SK-N-SH (cell line): ENCODE results near the gene CLK1. TPM values are rescaled to one million over a fixed set of nuclear protein-coding genes. Genes with fewer than 3 reads are reported as not detected.

Experiments used
- CTCF ChIA-PET: fragments of 300-600, 350-600 bp; formaldehyde crosslinking; extraction: SDS; loops from one replicate; lab custom pipeline; 2021; lab: Yijun Ruan, JAX
- POLR2A ChIA-PET: fragments of 350-600 bp; sonication (Branson Sonifier 250); formaldehyde crosslinking; extraction: SDS; loops from one replicate; lab custom pipeline; 2020; ENCODE audit warnings: antibody characterized with exemption, inconsistent platforms; lab: Yijun Ruan, JAX
- DNase-seq: peaks from one replicate; pipeline ENCODE4 v3.0.0; 2012
- H2AFZ ChIP-seq: fragments of 200-600 bp; sonication (generic); 2 replicates; pipeline ENCODE4 v1.8.1; 2016; ENCODE audit warnings: antibody characterized with exemption, mild to moderate bottlenecking, low read depth
- H3F3A ChIP-seq: fragments of 200-600 bp; sonication (generic); replicated peaks from 2 replicates; pipeline ENCODE3; 2016; ENCODE audit warnings: antibody characterized with exemption, mild to moderate bottlenecking; ENCODE audit not compliant: insufficient read depth
- H3K27ac ChIP-seq, 2 experiments: fragments of 200-500 bp in 1 of 2; fragments of 200-600 bp in 1 of 2; sonication (Bioruptor generic) in 1 of 2; sonication (generic), shearing (Covaris generic) in 1 of 2; 2 replicates each; pipeline versions ENCODE4 v1.5.1 to v1.6.1; 2014 to 2016; ENCODE audit warnings: low read depth in 2 of 2, inconsistent platforms in 1 of 2, low read length in 1 of 2, mild to moderate bottlenecking in 1 of 2, mixed read lengths in 1 of 2
- H3K27me3 ChIP-seq: fragments of 200-600 bp; sonication (generic), shearing (Covaris generic); 2 replicates; pipeline ENCODE4 v1.6.1; 2016; ENCODE audit warnings: mixed run types; ENCODE audit not compliant: insufficient read depth
- H3K36me3 ChIP-seq, 2 experiments: fragments of 200-500 bp in 1 of 2; fragments of 200-600 bp in 1 of 2; sonication (Bioruptor generic) in 1 of 2; sonication (generic) in 1 of 2; replicated peaks in 1 of 2; 2 replicates each; pipeline versions ENCODE3 to v1.5.1; 2014 to 2016; ENCODE audit warnings: low read length in 1 of 2, mild to moderate bottlenecking in 1 of 2; ENCODE audit not compliant: insufficient read depth in 2 of 2, control insufficient read depth in 1 of 2
- H3K4me1 ChIP-seq, 2 experiments: fragments of 200-500 bp in 1 of 2; fragments of 200-600 bp in 1 of 2; sonication (Bioruptor generic) in 1 of 2; sonication (generic), shearing (Covaris generic) in 1 of 2; 2 replicates each; pipeline versions ENCODE4 v1.5.1 to v1.6.1; 2014 to 2016; ENCODE audit warnings: low read depth in 1 of 2, low read length in 1 of 2, mixed run types in 1 of 2; ENCODE audit not compliant: insufficient read depth in 2 of 2, control insufficient read depth in 1 of 2
- H3K4me2 ChIP-seq: fragments of 200-600 bp; sonication (generic), shearing (Covaris generic); 2 replicates; pipeline ENCODE4 v1.6.1; 2017; ENCODE audit warnings: mixed run types
- H3K4me3 ChIP-seq, 2 experiments: fragments of 200-500 bp in 1 of 2; fragments of 200-600 bp in 1 of 2; sonication (Bioruptor generic) in 1 of 2; sonication (generic), shearing (Covaris generic) in 1 of 2; 2 replicates each; pipeline versions ENCODE4 v1.5.1 to v1.8.1; 2014 to 2016; ENCODE audit warnings: low read depth in 2 of 2, inconsistent platforms in 1 of 2, low read length in 1 of 2, mild to moderate bottlenecking in 1 of 2, mixed read lengths in 1 of 2, moderate library complexity in 1 of 2
- H3K79me2 ChIP-seq: fragments of 200-600 bp; sonication (generic); 2 replicates; pipeline ENCODE4 v1.8.1; 2017; ENCODE audit warnings: mild to moderate bottlenecking; ENCODE audit not compliant: insufficient read depth
- H3K9ac ChIP-seq: fragments of 200-600 bp; sonication (generic); 2 replicates; pipeline ENCODE4 v1.6.1; 2017; ENCODE audit warnings: mixed run types
- H3K9me2 ChIP-seq: fragments of 200-600 bp; sonication (generic); 2 replicates; pipeline ENCODE4 v1.6.1; 2017; ENCODE audit warnings: mixed run types
- H3K9me3 ChIP-seq: fragments of 200-600 bp; sonication (generic); 2 replicates; pipeline ENCODE4 v1.6.1; 2017; ENCODE audit warnings: mixed run types, mild to moderate bottlenecking, moderate library complexity
- H4K20me1 ChIP-seq: fragments of 200-600 bp; sonication (generic); 2 replicates; pipeline ENCODE4 v1.6.1; 2017; ENCODE audit warnings: mild to moderate bottlenecking, mixed run types; ENCODE audit not compliant: insufficient read depth
- CHD2 ChIP-seq: fragments of 150-350 bp; IDR thresholded peaks from 2 replicates; pipeline ENCODE4 v1.6.1; 2018; ENCODE audit warnings: low read length; ENCODE audit not compliant: partially characterized antibody
- CTCF ChIP-seq: fragments of 200-600 bp; sonication (generic); IDR thresholded peaks from 2 replicates; pipeline ENCODE4 v1.6.1; 2017; ENCODE audit warnings: antibody characterized with exemption, mild to moderate bottlenecking, moderate library complexity
- ELF1 ChIP-seq: IDR thresholded peaks from 2 replicates; pipeline ENCODE4 v1.4.0; 2012
- FOXJ3 ChIP-seq: sonication (generic); formaldehyde crosslinking; IDR thresholded peaks from 2 replicates; pipeline ENCODE4 v1.5.1; 2020; ENCODE audit warnings: mild to moderate bottlenecking, missing genetic modification reagents
- FOXM1 ChIP-seq: IDR thresholded peaks from 2 replicates; pipeline ENCODE4 v1.4.0; 2012; ENCODE audit warnings: low read depth, mild to moderate bottlenecking
- GABPA ChIP-seq: IDR thresholded peaks from 2 replicates; pipeline ENCODE4 v1.4.0; 2012; ENCODE audit warnings: low read depth, mild to moderate bottlenecking
- IRF3 ChIP-seq: fragments of 150-350 bp; IDR thresholded peaks from 2 replicates; pipeline ENCODE4 v1.6.1; 2016; ENCODE audit warnings: mild to moderate bottlenecking, low read depth, low read length
- JUND ChIP-seq: IDR thresholded peaks from 2 replicates; pipeline ENCODE4 v1.4.0; 2012
- MAX ChIP-seq: IDR thresholded peaks from 2 replicates; pipeline ENCODE4 v1.4.0; 2012; ENCODE audit warnings: low read depth
- MEF2A ChIP-seq: IDR thresholded peaks from 2 replicates; pipeline ENCODE4 v1.4.0; 2012; ENCODE audit warnings: low read depth, borderline replicate concordance
- MXI1 ChIP-seq: IDR thresholded peaks from 2 replicates; pipeline ENCODE4 v1.6.1; 2012; ENCODE audit warnings: mild to moderate bottlenecking, low read depth, low read length, improper control_type of control experiment
- NFIC ChIP-seq: IDR thresholded peaks from 2 replicates; pipeline ENCODE4 v1.4.0; 2012; ENCODE audit warnings: borderline replicate concordance
- POLR2AphosphoS5 ChIP-seq: IDR thresholded peaks from 2 replicates; pipeline ENCODE4 v1.6.1; 2012; ENCODE audit warnings: low read depth, low read length
- RCOR1 ChIP-seq: fragments of 150-350 bp; IDR thresholded peaks from 2 replicates; pipeline ENCODE4 v1.6.1; 2017; ENCODE audit warnings: antibody characterized with exemption, low read length
- REST ChIP-seq: IDR thresholded peaks from 2 replicates; pipeline ENCODE4 v1.6.1; 2012; ENCODE audit warnings: mild to moderate bottlenecking, low read depth, low read length, moderate library complexity
- RFX5 ChIP-seq: IDR thresholded peaks from 2 replicates; pipeline ENCODE4 v1.6.1; 2012; ENCODE audit warnings: mild to moderate bottlenecking, improper control_type of control experiment, low read length
- SIN3A ChIP-seq: IDR thresholded peaks from 2 replicates; pipeline ENCODE4 v1.6.1; 2012; ENCODE audit warnings: low read depth, mild to moderate bottlenecking, low read length, moderate library complexity, borderline replicate concordance
- SMC3 ChIP-seq: IDR thresholded peaks from 2 replicates; pipeline ENCODE4 v1.6.1; 2012; ENCODE audit warnings: low read depth, low read length, improper control_type of control experiment
- TAF1 ChIP-seq: IDR thresholded peaks from 2 replicates; pipeline ENCODE4 v1.6.1; 2012; ENCODE audit warnings: low read depth, mild to moderate bottlenecking, low read length, moderate library complexity, borderline replicate concordance
- TCF12 ChIP-seq: IDR thresholded peaks from 2 replicates; pipeline ENCODE4 v1.4.0; 2012
- TEAD4 ChIP-seq: IDR thresholded peaks from 2 replicates; pipeline ENCODE4 v1.4.0; 2012; ENCODE audit warnings: mild to moderate bottlenecking, borderline replicate concordance; ENCODE audit not compliant: insufficient read depth
- USF2 ChIP-seq: fragments of 150-350 bp; IDR thresholded peaks from 2 replicates; pipeline ENCODE4 v1.6.1; 2017; ENCODE audit warnings: antibody characterized with exemption, low read length, low read depth, borderline replicate concordance
- YY1 ChIP-seq: IDR thresholded peaks from 2 replicates; pipeline ENCODE4 v1.4.0; 2012; ENCODE audit warnings: low read depth, mild to moderate bottlenecking
- ZBTB33 ChIP-seq: IDR thresholded peaks from 2 replicates; pipeline ENCODE4 v1.4.0; 2012; ENCODE audit warnings: low read depth, borderline replicate concordance
- WGBS: methylation state at CpG from one replicate; pipeline ENCODE4 v1.1.6; 2017; ENCODE audit warnings: low lambda C conversion rate; 5-methylcytosine and 5-hydroxymethylcytosine counted together
- polyA plus RNA-seq, 3 experiments: library from polyadenylated mRNA; depleted of rRNA; stranded (reverse); fragments of >200 nt; gene quantifications; 2 replicates each; pipeline ENCODE4 v1.2.3, GENCODE V29; 2012

CLK1 gene
- polyA plus RNA-seq, 1 of the 3 experiments (the other 2 are of a cell fraction) = 31.1 TPM

GRCh38 chr2:200901459-200902072 lies 37.1 kb upstream of the CLK1 start:
- no peaks in the 10 kb centered on the region for H3K9me2 ChIP-seq
- no peaks in the 10 kb centered on the region; a peak in 1 of 4 replicates for H3K4me1 ChIP-seq
- no peak overlapping the region for H3K4me3 ChIP-seq
- ChIA-PET CTCF (interaction anchor here (0.6 to 3.0 kb wide), 23 partner anchors 10 to 293 kb away, joined by 3 to 33 read pairs (median 3); partner anchors contain the start of genes NIF3L1 and PPIL3), POLR2A (interaction anchor here (0.8 kb wide), 1 partner anchor 12 kb away, joined by 5 read pairs; the partner anchor contains the start of genes NIF3L1 and PPIL3)
- no peaks in the 10 kb centered on the region for H3K27me3 ChIP-seq
- H3K27ac ChIP-seq = peak overlapping the region; percentile 45 to 62; a peak in 3 of 4 replicates
- H3K4me2 ChIP-seq = no peak overlapping the region
- WGBS = 9% methylated on average over 4 of the region's 4 CpGs
- no peaks in the 10 kb centered on the region for H3K9me3 ChIP-seq
- H3K79me2 ChIP-seq = no peaks in the 10 kb centered on the region
- DNase-seq = peak; percentile 79
- H2AFZ ChIP-seq = peak overlapping the region; percentile 82
- H4K20me1 ChIP-seq = no peaks in the 10 kb centered on the region
- peaks cover 63 to 69% of the 10 kb centered on the region in 2 experiments for H3K36me3 ChIP-seq
- no peak overlapping the region; the same call in 1 of the 2 replicates for H3K9ac ChIP-seq
- H3F3A ChIP-seq = peaks cover 43% of the 10 kb centered on the region
- TF ChIP-seq GABPA (no peak), JUND (no peak), MAX (no peak), REST (no peak), USF2 (no peak), RFX5 (0 out of 2 replicates have a peak, but pooled peaks have one; percentile 18), NFIC (no peak), FOXJ3 (no peak), MXI1 (peak; percentile 34; the same call in 1 of the 2 replicates), IRF3 (no peak), TCF12 (no peak), SIN3A (0 out of 2 replicates have a peak, but pooled peaks have one; percentile 28), YY1 (no peak), TEAD4 (no peak), FOXM1 (no peak), POLR2AphosphoS5 (no peak), CHD2 (no peak), ELF1 (no peak), TAF1 (no peak), ZBTB33 (no peak), RCOR1 (no peak), CTCF (peak; percentile 80), MEF2A (no peak), SMC3 (peak; percentile 77)
